Osteoblast (primary cell): Measurements from ENCODE around the gene ASPHD2. TPM values are rescaled to one million over a fixed set of nuclear protein-coding genes. Genes with fewer than 3 reads are reported as not detected.

Experiments
- DNase-seq: peaks from one replicate; pipeline ENCODE4 v3.0.0; 2011; ENCODE audit warnings: low spot score, mixed read lengths; ENCODE audit not compliant: insufficient read length; ENCODE audit errors: missing footprints
- H2AFZ ChIP-seq: 2 replicates; pipeline ENCODE4 v1.6.0; 2011; ENCODE audit warnings: mild to moderate bottlenecking, low read length
- H3K27ac ChIP-seq: 2 replicates; pipeline ENCODE4 v1.5.1; 2011; ENCODE audit warnings: mild to moderate bottlenecking, low read depth, low read length, moderate library complexity
- H3K27me3 ChIP-seq: 2 replicates; pipeline ENCODE4 v1.6.0; 2012; ENCODE audit warnings: mild to moderate bottlenecking, control low read depth, inconsistent platforms, low read length, moderate library complexity; ENCODE audit not compliant: insufficient read depth
- H3K36me3 ChIP-seq: 2 replicates; pipeline ENCODE4 v1.5.1; 2011; ENCODE audit warnings: mild to moderate bottlenecking, low read length, control low read depth, moderate library complexity; ENCODE audit not compliant: insufficient read depth
- H3K4me1 ChIP-seq: 2 replicates; pipeline ENCODE4 v1.5.1; 2011; ENCODE audit warnings: mild to moderate bottlenecking, low read length, control low read depth, moderate library complexity; ENCODE audit not compliant: insufficient read depth
- H3K4me2 ChIP-seq: 2 replicates; pipeline ENCODE4 v1.6.0; 2011; ENCODE audit warnings: mild to moderate bottlenecking, low read length; ENCODE audit not compliant: insufficient read depth
- H3K4me3 ChIP-seq: fragments of 200-600 bp; sonication (generic); 3 replicates; pipeline ENCODE4 v1.5.1; 2012; ENCODE audit warnings: mild to moderate bottlenecking, low read length, inconsistent platforms; ENCODE audit not compliant: insufficient read depth
- H3K79me2 ChIP-seq: 2 replicates; pipeline ENCODE4 v1.6.0; 2012; ENCODE audit warnings: mild to moderate bottlenecking, low read length, control low read depth, inconsistent platforms; ENCODE audit not compliant: insufficient read depth
- H3K9me3 ChIP-seq: 2 replicates; pipeline ENCODE4 v1.5.1; 2011; ENCODE audit warnings: low read depth, low read length, control low read depth
- H4K20me1 ChIP-seq: 2 replicates; pipeline ENCODE4 v1.6.0; 2012; ENCODE audit warnings: mild to moderate bottlenecking, low read length, control low read depth; ENCODE audit not compliant: insufficient read depth
- total RNA-seq: library from RNA; depleted of rRNA; stranded (reverse); fragments of >200 nt; gene quantifications from 2 replicates; pipeline ENCODE4 v1.2.3, GENCODE V29; 2012
- TF ChIP-seq, protein P1 (sequence below): IDR thresholded peaks from 2 replicates; pipeline ENCODE4 v1.5.1; 2011; ENCODE audit warnings: mild to moderate bottlenecking, low read depth, low read length, moderate library complexity; ENCODE audit errors: extremely low read depth

Gene ASPHD2
- total RNA-seq, 1 donor: 6.2 TPM

DNA sequence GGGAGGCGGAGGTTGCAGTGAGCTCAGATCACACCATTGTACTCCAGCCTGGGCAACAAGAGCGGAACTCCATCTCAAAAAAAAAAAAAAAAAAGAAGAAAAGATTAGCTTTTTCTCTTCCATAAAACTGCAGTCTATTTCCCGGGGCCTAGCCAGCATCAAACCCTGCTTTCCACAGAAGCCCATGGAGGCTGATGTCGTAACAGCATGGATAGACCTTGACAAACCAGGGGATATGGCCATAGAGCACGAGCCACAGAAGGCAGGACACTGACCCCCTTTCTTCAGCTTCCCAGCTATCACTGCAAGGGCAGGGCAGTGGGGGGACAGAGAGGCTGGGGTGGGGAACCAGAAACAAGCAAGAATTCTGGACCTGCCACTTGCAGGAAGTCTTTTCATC, 33.0 kb downstream of the ASPHD2 start:
- Histone ChIP-seq H3K36me3 (peaks cover 46% of the 10 kb centered on the region), H3K4me1 (peaks cover 8% of the 10 kb centered on the region), H3K4me2 (no peak overlapping the region), H3K9me3 (no peaks in the 10 kb centered on the region), H3K27me3 (no peaks in the 10 kb centered on the region), H3K27ac (no peak overlapping the region), H3K79me2 (peaks cover 19% of the 10 kb centered on the region), H4K20me1 (peaks cover 10% of the 10 kb centered on the region), H2AFZ (no peak overlapping the region), H3K4me3 (no peak overlapping the region)
- TF ChIP-seq, protein P1, sequence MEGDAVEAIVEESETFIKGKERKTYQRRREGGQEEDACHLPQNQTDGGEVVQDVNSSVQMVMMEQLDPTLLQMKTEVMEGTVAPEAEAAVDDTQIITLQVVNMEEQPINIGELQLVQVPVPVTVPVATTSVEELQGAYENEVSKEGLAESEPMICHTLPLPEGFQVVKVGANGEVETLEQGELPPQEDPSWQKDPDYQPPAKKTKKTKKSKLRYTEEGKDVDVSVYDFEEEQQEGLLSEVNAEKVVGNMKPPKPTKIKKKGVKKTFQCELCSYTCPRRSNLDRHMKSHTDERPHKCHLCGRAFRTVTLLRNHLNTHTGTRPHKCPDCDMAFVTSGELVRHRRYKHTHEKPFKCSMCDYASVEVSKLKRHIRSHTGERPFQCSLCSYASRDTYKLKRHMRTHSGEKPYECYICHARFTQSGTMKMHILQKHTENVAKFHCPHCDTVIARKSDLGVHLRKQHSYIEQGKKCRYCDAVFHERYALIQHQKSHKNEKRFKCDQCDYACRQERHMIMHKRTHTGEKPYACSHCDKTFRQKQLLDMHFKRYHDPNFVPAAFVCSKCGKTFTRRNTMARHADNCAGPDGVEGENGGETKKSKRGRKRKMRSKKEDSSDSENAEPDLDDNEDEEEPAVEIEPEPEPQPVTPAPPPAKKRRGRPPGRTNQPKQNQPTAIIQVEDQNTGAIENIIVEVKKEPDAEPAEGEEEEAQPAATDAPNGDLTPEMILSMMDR: no peak
- DNase-seq: no peak

DNA sequence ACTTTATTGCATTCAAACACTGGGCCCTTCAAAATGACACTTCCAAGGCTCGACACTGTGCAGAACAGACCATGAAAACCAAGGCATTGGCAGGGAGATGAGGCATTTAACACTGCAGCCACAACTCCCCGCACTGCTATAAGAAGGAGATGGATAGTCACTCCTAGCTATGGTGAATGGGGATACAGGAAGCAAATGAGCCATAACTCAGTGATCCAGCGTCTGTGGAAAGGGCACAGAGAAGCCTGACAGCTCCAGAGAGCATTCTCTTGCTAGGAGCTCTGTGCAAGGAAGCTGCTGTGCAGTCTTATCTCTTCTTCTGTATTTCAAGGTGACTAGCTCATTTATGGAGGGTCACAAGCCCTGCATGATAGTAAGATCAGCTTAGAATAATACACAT, 33.6 kb downstream of the ASPHD2 start:
- TF ChIP-seq, protein P1: no peak
- Histone ChIP-seq H3K9me3 (no peaks in the 10 kb centered on the region), H4K20me1 (peaks cover 10% of the 10 kb centered on the region), H3K27ac (no peak overlapping the region), H3K36me3 (peaks cover 48% of the 10 kb centered on the region), H2AFZ (no peak overlapping the region), H3K79me2 (peaks cover 19% of the 10 kb centered on the region), H3K4me2 (no peak overlapping the region), H3K27me3 (no peaks in the 10 kb centered on the region), H3K4me3 (no peak overlapping the region), H3K4me1 (peaks cover 8% of the 10 kb centered on the region)
- no peak for DNase-seq

DNA sequence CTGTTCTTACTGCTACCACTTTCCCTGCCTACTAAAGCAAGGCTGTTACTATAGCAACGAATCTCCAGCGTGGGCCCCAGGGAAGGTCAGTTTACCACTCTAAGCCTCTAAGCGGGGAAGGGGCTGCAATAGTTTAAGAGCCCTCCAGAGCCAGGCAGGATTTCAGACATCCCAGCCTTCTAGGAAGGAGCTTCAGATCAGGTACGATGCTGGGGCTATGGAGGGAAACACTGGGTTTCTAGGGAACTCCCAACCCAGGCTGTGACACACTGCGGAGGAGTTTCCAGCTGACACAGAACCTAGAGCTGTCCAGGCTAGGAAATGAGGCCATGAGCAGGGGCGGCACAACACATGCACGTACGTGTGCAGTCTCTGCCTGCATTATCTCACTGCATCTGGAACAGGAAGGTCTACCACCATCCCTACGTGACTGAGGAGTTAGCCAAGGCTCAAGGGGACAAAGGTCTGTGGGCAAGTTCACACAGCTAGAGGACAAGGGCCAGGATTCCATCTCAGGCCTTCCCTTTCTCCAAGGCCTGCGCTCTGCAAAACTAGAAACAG, 34.1 kb downstream of the ASPHD2 start:
- Histone ChIP-seq H3K9me3 (no peaks in the 10 kb centered on the region), H3K4me2 (no peak overlapping the region), H3K4me3 (no peak overlapping the region), H2AFZ (no peak overlapping the region), H3K4me1 (peaks cover 8% of the 10 kb centered on the region), H3K36me3 (peaks cover 48% of the 10 kb centered on the region), H3K27ac (no peak overlapping the region), H3K27me3 (no peaks in the 10 kb centered on the region), H3K79me2 (peaks cover 19% of the 10 kb centered on the region), H4K20me1 (peaks cover 10% of the 10 kb centered on the region)
- DNase-seq: no peak
- TF ChIP-seq, protein P1: no peak

DNA sequence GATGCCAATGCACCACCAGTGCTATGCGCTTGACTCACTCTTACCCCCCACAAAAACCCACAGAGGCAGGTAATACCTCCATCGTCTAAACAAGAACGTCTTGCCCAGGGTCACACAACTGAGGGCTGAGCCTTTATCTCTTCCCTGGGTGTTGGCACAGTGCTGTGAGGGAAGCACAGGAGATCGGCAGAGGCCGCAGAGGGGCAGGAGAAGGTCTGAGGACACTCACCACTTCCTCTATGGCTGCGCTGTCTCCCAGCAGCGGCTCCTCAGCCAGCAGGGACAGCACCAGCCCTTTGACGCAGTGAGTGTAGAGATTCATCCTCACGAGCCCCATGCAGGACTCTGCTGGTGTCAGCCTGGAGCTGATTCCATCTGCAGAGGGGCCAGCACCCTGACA, 34.6 kb downstream of the ASPHD2 start:
- no peak overlapping the region for H3K27ac ChIP-seq
- H3K9me3 ChIP-seq: no peaks in the 10 kb centered on the region
- TF ChIP-seq, protein P1: no peak
- H3K36me3 ChIP-seq: peaks cover 51% of the 10 kb centered on the region
- H3K27me3 ChIP-seq: no peaks in the 10 kb centered on the region
- no peak for DNase-seq
- peaks cover 8% of the 10 kb centered on the region for H3K4me1 ChIP-seq
- no peak overlapping the region for H3K4me3 ChIP-seq
- peaks cover 17% of the 10 kb centered on the region for H3K79me2 ChIP-seq
- H3K4me2 ChIP-seq: no peak overlapping the region
- H2AFZ ChIP-seq: no peak overlapping the region
- peaks cover 10% of the 10 kb centered on the region for H4K20me1 ChIP-seq
